Mucosa of descending colon (tissue), 3 donors: ENCODE measurements around the gene TMEM80. TPM values are rescaled to one million over a fixed set of nuclear protein-coding genes. Genes with fewer than 3 reads are reported as not detected.

ENCODE experiments used
- ATAC-seq: fragments of 200-7000 bp; cut with Tn5 transposase; one replicate; pipeline ENCODE4 v1.9.1; 2020; ENCODE audit warnings: mild to moderate bottlenecking, moderate library complexity
- DNase-seq, 3 donors: peaks; one replicate each; pipeline ENCODE4 v3.0.0-alpha.2; 2020
- H3K36me3 ChIP-seq: fragments of 200-600 bp; one replicate; pipeline ENCODE4 v1.8.0; 2021; ENCODE audit warnings: low read depth, mild to moderate bottlenecking
- H3K4me1 ChIP-seq: fragments of 200-600 bp; one replicate; pipeline ENCODE4 v1.8.0; 2021; ENCODE audit warnings: low read depth, mild to moderate bottlenecking
- H3K4me3 ChIP-seq: fragments of 200-600 bp; one replicate; pipeline ENCODE4 v1.8.0; 2021; ENCODE audit warnings: mild to moderate bottlenecking
- H3K9me3 ChIP-seq: fragments of 200-600 bp; one replicate; pipeline ENCODE4 v1.8.0; 2021; ENCODE audit warnings: mild to moderate bottlenecking
- CTCF ChIP-seq: fragments of 200-600 bp; IDR thresholded peaks from one replicate; pipeline ENCODE4 v1.8.0; 2022; ENCODE audit warnings: antibody characterized with exemption, mild to moderate bottlenecking
- intact Hi-C, 2 donors: fragments of 100-400 bp; cut with DNase I in 1 of 2; cut with micrococcal nuclease in 1 of 2; formaldehyde crosslinking; loops; one replicate each; pipeline versions ENCODE4 v1.11.0 to v1.11.1; 2022; cut with DNase I, micrococcal nuclease
- total RNA-seq, 3 donors: library from RNA; stranded (reverse); fragmentation: NEBNext Ultra II Directional in 2 of 3; extraction: Animal tissue kit (Norgen Biotek cat#: 25700) in 2 of 3; gene quantifications; one replicate each; pipeline versions ENCODE4 v1.2.1 to v1.2.4, GENCODE V29; 2021 to 2023
- donor health status: DM: no; HTN: no; CAD: no; lungs with moderate emphysema.
- donor health status: DM: no; HTN: no; CAD: no.
- donor health status: DM: no; HTN: yes; CAD: no.

TMEM80 gene
- total RNA-seq, 3 donors from 2014 or later, result 31.6 to 43.1 (median 38.0) TPM

- H3K4me3 ChIP-seq, result no peak overlapping the region
- ATAC-seq, result no peak
- intact Hi-C loops, result loop anchor here (10.0 kb wide), 2 partner anchors 56 to 166 kb away; no protein-coding TSS in a partner anchor
- no peaks in the 10 kb centered on the region for H3K9me3 ChIP-seq
- TF ChIP-seq CTCF, result no peak
- H3K36me3 ChIP-seq, result no peaks in the 10 kb centered on the region
- H3K4me1 ChIP-seq, result peaks cover 25% of the 10 kb centered on the region
- peak in 1 of 3 donors; percentile 55 for DNase-seq
Observed at GRCh38 chr11:721247-721740, 25.7 kb downstream of the TMEM80 start.

- DNase-seq (peak; percentile 51 to 83 (median 65)), ATAC-seq (peak; percentile 5)
- Histone ChIP-seq H3K9me3 (no peaks in the 10 kb centered on the region), H3K4me1 (peaks cover 29% of the 10 kb centered on the region), H3K36me3 (no peaks in the 10 kb centered on the region), H3K4me3 (no peak overlapping the region)
- intact Hi-C loops, result loop anchor here (10.0 kb wide), 2 partner anchors 57 to 167 kb away; no protein-coding TSS in a partner anchor
- no peak for TF ChIP-seq CTCF
Observed at GRCh38 chr11:721741-722345, 26.2 kb downstream of the TMEM80 start.

- no peaks in the 10 kb centered on the region for H3K36me3 ChIP-seq
- ATAC-seq (no peak), DNase-seq (peak; percentile 6 to 59 (median 45))
- intact Hi-C loops, result loop anchor here (10.0 kb wide), 2 partner anchors 58 to 168 kb away; no protein-coding TSS in a partner anchor
- no peak overlapping the region for H3K4me3 ChIP-seq
- no peaks in the 10 kb centered on the region for H3K9me3 ChIP-seq
- H3K4me1 ChIP-seq, result peaks cover 31% of the 10 kb centered on the region
- no peak for TF ChIP-seq CTCF
Observed at GRCh38 chr11:722346-722811, 26.8 kb downstream of the TMEM80 start.

GRCh38 chr11:723120-723883, 27.7 kb downstream of the TMEM80 start:
- DNase-seq, result peak in 2 of 3 donors; percentile 53 to 73
- no peak overlapping the region for H3K4me3 ChIP-seq
- H3K9me3 ChIP-seq, result no peaks in the 10 kb centered on the region
- TF ChIP-seq CTCF, result peak; percentile 36
- no peaks in the 10 kb centered on the region for H3K36me3 ChIP-seq
- intact Hi-C loops, result loop anchor here (10.0 kb wide), 2 partner anchors 59 to 169 kb away; no protein-coding TSS in a partner anchor
- peaks cover 38% of the 10 kb centered on the region for H3K4me1 ChIP-seq
- ATAC-seq, result no peak

DNA sequence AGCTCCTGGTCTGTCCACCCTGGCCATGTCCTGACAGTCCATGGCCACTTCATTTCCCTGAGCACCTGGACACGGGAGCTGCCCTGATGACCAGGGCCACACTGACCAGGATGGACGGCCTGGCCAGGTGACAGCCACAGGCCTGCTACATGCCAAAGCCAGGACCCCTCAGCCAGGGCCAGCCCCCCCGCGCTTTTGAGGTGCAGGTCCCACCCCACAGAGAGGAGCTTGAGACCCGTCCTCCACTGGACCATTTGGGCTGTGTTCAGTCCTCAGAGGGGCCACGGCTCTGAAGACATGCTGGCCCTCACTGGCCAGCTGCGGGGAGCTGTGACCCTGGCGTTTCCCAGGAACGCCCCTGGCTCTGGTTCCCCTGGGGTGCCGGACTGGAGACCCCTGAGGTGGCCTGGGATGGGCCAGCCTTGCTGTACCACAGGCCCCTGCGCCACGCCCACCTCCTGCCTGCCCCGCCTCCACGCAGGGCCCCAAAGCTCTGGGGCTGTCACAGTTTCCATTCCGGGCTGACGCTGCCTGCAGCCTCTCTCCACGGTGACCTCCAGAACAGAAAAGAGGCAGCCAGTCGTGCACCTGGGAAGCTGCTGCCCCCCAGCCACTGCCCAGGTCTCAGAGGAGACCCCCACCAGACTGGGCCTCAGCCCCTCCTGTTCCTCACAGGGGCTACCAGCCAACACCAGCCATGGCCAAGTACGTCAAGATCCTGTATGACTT, 28.6 kb downstream of the TMEM80 start:
- Histone ChIP-seq H3K36me3 (no peaks in the 10 kb centered on the region), H3K4me3 (no peak overlapping the region), H3K4me1 (peaks cover 38% of the 10 kb centered on the region), H3K9me3 (no peaks in the 10 kb centered on the region)
- TF ChIP-seq CTCF, result no peak
- intact Hi-C loops, result loop anchor here (10.0 kb wide), 2 partner anchors 59 to 169 kb away; no protein-coding TSS in a partner anchor
- ATAC-seq, result no peak
- DNase-seq, result peak; percentile 19 to 57 (median 47)
